ENCODE data around the gene PRM1. TPM values are rescaled to one million over a fixed set of nuclear protein-coding genes. Genes with fewer than 3 reads are reported as not detected.

PRM1 gene
- total and polyA plus RNA-seq, 4 donors = not detected

DNA sequence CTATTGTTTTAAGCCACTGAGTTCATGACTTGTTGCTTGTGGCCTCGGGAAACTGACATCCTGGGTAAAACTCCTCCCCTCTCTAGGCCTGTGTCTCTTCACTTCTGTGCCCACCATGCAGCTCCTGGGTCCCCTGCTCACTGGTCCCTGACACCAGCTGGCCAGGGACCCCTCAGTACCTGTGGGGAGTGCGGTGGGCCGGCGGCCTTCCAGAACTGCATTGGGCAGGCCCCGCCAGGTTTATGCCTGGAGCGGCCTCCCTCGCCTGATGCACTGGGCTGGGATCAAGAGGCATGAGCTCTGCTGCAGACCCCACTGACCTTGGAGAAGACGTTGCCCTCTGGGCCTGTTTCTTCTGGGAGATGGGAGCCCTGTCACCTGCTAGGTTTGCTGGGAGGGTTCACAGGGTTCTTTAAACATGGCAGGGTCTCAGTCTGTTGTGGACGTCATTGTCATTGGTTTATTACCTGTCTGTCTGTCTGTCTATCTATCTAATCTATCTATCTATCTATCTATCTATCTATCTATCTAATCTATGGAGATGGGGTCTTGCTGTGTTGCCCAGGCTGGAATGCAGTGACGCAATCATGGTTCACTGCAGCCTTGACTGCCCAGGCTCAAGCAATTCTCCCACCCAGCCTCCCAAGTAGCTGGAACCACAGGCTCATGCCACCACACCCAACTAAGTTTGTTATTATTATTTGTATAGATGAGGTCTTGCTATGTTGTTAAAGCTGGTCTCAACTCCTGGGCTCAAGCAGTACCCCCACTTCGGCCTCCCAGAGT is 42.6 kb upstream of the PRM1 start:
- WGBS, 2 donors = 94 to 95% methylated on average over 11 of the region's 11 CpGs
- H3K36me3 ChIP-seq (ENCODE audit: control insufficient read depth in 4 of 4, insufficient read depth in 4 of 4, low read length in 4 of 4) = no peaks in the 10 kb centered on the region
- no peaks in the 10 kb centered on the region for H3K27me3 ChIP-seq (ENCODE audit: control insufficient read depth in 3 of 3, insufficient read depth in 3 of 3, low read length in 2 of 3)
- H3K4me3 ChIP-seq = no peak overlapping the region
- H3K9ac ChIP-seq (ENCODE audit: insufficient read depth in 1 of 2, low read length in 2 of 2) = no peak overlapping the region
- TF ChIP-seq, protein P1, sequence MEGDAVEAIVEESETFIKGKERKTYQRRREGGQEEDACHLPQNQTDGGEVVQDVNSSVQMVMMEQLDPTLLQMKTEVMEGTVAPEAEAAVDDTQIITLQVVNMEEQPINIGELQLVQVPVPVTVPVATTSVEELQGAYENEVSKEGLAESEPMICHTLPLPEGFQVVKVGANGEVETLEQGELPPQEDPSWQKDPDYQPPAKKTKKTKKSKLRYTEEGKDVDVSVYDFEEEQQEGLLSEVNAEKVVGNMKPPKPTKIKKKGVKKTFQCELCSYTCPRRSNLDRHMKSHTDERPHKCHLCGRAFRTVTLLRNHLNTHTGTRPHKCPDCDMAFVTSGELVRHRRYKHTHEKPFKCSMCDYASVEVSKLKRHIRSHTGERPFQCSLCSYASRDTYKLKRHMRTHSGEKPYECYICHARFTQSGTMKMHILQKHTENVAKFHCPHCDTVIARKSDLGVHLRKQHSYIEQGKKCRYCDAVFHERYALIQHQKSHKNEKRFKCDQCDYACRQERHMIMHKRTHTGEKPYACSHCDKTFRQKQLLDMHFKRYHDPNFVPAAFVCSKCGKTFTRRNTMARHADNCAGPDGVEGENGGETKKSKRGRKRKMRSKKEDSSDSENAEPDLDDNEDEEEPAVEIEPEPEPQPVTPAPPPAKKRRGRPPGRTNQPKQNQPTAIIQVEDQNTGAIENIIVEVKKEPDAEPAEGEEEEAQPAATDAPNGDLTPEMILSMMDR (IDR thresholded peaks at IDR 0.05; ENCODE audit: control extremely low read depth, extremely low read depth) = no peak
- H3K27ac ChIP-seq (ENCODE audit: low read depth in 1 of 2, low read length in 1 of 2) = no peak overlapping the region
- DNase-seq (no peak), ATAC-seq (ENCODE audit: insufficient read depth, low FRiP score) (no peak)
- no peaks in the 10 kb centered on the region for H3K9me3 ChIP-seq (ENCODE audit: control insufficient read depth in 4 of 4, insufficient read depth in 3 of 4, low read length in 3 of 4)
- peaks cover 0 to 29% (median 9%) of the 10 kb centered on the region in 5 donors for H3K4me1 ChIP-seq (ENCODE audit: control insufficient read depth in 5 of 5, insufficient read depth in 5 of 5, low read length in 5 of 5)

GRCh38 chr16:11322823-11323222 is 41.7 kb upstream of the PRM1 start:
- H3K9me3 ChIP-seq (ENCODE audit: control insufficient read depth in 4 of 4, insufficient read depth in 3 of 4, low read length in 3 of 4) = no peaks in the 10 kb centered on the region
- H3K4me3 ChIP-seq = no peak overlapping the region
- peaks cover 0 to 20% (median 3%) of the 10 kb centered on the region in 5 donors for H3K4me1 ChIP-seq (ENCODE audit: control insufficient read depth in 5 of 5, insufficient read depth in 5 of 5, low read length in 5 of 5)
- TF ChIP-seq, protein P1 (IDR thresholded peaks at IDR 0.05; ENCODE audit: control extremely low read depth, extremely low read depth) = no peak
- no peaks in the 10 kb centered on the region for H3K36me3 ChIP-seq (ENCODE audit: control insufficient read depth in 4 of 4, insufficient read depth in 4 of 4, low read length in 4 of 4)
- whole genome bisulfite sequencing, 2 donors = 87 to 90% methylated on average over 3 of the region's 3 CpGs
- DNase-seq (no peak), ATAC-seq (ENCODE audit: insufficient read depth, low FRiP score) (no peak)
- H3K27me3 ChIP-seq (ENCODE audit: control insufficient read depth in 3 of 3, insufficient read depth in 3 of 3, low read length in 2 of 3) = no peaks in the 10 kb centered on the region
- no peak overlapping the region for H3K9ac ChIP-seq (ENCODE audit: insufficient read depth in 1 of 2, low read length in 2 of 2)
- H3K27ac ChIP-seq (ENCODE audit: low read depth in 1 of 2, low read length in 1 of 2) = no peak overlapping the region

DNA sequence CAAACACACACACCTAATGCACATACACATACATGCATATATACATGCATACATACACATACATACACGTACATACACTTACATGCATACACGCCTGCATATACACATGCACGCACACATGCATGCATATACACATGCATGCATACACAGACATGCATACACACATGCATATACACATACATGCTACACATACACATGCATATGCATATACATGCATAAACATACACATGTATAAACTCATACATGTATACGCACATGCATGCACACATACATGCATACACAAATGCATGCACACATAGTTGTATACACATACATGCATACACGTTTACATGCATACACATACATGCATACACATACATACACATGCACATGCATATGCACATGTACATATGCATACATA is 40.5 kb upstream of the PRM1 start:
- WGBS, 2 donors = 84 to 91% methylated on average over 5 of the region's 5 CpGs
- no peaks in the 10 kb centered on the region for H3K9me3 ChIP-seq (ENCODE audit: control insufficient read depth in 4 of 4, insufficient read depth in 3 of 4, low read length in 3 of 4)
- no peak overlapping the region for H3K27ac ChIP-seq (ENCODE audit: low read depth in 1 of 2, low read length in 1 of 2)
- DNase-seq (no peak), ATAC-seq (ENCODE audit: insufficient read depth, low FRiP score) (no peak)
- no peak overlapping the region for H3K9ac ChIP-seq (ENCODE audit: insufficient read depth in 1 of 2, low read length in 2 of 2)
- H3K27me3 ChIP-seq (ENCODE audit: control insufficient read depth in 3 of 3, insufficient read depth in 3 of 3, low read length in 2 of 3) = no peaks in the 10 kb centered on the region
- no peak overlapping the region for H3K4me3 ChIP-seq
- TF ChIP-seq, protein P1 (IDR thresholded peaks at IDR 0.05; ENCODE audit: control extremely low read depth, extremely low read depth) = no peak
- H3K36me3 ChIP-seq (ENCODE audit: control insufficient read depth in 4 of 4, insufficient read depth in 4 of 4, low read length in 4 of 4) = no peaks in the 10 kb centered on the region
- H3K4me1 ChIP-seq (ENCODE audit: control insufficient read depth in 5 of 5, insufficient read depth in 5 of 5, low read length in 5 of 5) = peaks cover 0 to 13% (median 0%) of the 10 kb centered on the region in 5 donors

Measured in lung (tissue), 12 donors.